ENCODE measurements around the gene CHRNA5. TPM values are rescaled to one million over a fixed set of nuclear protein-coding genes. Genes with fewer than 3 reads are reported as not detected.
"Not testable (repeated sequence)": the region's sequence is repeated elsewhere in the genome, so short reads cannot be mapped to it uniquely, and the experiment has no call there.

The CHRNA5 gene
- total RNA-seq (2014; rRNA removed; shearing (Covaris generic)): 11.7 and 12.0 TPM in 2 replicates

- DNase-seq (ENCODE audit: low read depth): peak; percentile 89
Measured at GRCh38 chr15:78565097-78565950, at the start of gene CHRNA5. CHRNA5 (plus strand) TSS chr15:78565520; CDS start chr15:78565720, 200 bp downstream.

GRCh38 chr15:78520035-78520434 is 45.3 kb upstream of the CHRNA5 start:
- DNase-seq (ENCODE audit: low read depth): not testable (repeated sequence)

- DNase-seq (ENCODE audit: low read depth): no peak
Measured at GRCh38 chr15:78524230-78524629, 41.1 kb upstream of the CHRNA5 start.

GRCh38 chr15:78527325-78527724 is 38.0 kb upstream of the CHRNA5 start:
- DNase-seq (ENCODE audit: low read depth): no peak

DNA sequence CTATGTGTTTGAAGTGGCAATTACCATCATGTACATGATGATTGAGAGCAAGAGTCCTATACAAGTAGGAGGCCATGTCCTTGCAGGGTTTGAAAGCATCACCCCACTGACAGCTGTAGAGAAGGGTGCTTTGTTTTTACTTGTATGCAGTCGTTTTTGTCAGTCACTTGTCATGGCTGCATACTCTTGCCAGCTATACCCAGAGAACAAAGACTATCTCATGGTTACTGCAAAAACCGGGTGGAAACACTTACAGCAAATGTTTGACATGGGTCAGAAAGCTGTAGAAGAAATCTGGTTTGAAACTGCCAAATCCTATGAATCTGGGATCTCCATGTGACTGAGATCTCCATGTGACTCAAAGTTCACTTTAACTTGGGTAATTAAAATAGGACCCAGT is 32.0 kb upstream of the CHRNA5 start:
- DNase-seq (ENCODE audit: low read depth): no peak

- peak; percentile 34 for DNase-seq (ENCODE audit: low read depth)
Measured at GRCh38 chr15:78536134-78536533, 29.2 kb upstream of the CHRNA5 start.

- DNase-seq (ENCODE audit: low read depth): no peak
Measured at GRCh38 chr15:78537266-78537905, 27.9 kb upstream of the CHRNA5 start.

DNA sequence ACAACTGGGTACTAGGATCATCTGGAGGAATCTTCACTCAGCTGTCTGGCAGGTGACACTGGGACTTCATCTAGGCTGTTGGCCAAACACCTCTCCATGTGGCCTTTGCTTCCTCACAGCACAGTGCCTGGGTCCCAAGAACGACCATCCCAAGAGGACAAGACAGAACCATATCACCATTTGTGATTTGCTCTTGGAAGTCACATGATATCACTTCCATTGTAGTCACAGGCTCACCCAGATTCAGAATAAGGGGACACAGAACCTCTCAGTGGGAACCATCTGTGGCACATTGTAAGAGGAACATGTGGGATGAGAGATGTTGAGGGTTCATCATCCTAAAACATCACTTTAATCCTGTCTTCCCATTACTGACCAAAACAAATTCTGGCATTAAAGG is 27.0 kb upstream of the CHRNA5 start:
- no peak for DNase-seq (ENCODE audit: low read depth)

- DNase-seq (ENCODE audit: low read depth): not testable (repeated sequence)
Measured at GRCh38 chr15:78539464-78540140, 25.7 kb upstream of the CHRNA5 start.

- DNase-seq (ENCODE audit: low read depth): peak; percentile 81
Measured at GRCh38 chr15:78540141-78540870, 25.0 kb upstream of the CHRNA5 start, which contains the start of gene PSMA4. PSMA4 (plus strand) TSS chr15:78540444; CDS start chr15:78541928, 1,484 bp downstream.

GRCh38 chr15:78540871-78541743 is 24.2 kb upstream of the CHRNA5 start:
- DNase-seq (ENCODE audit: low read depth): peak; percentile 6

DNA sequence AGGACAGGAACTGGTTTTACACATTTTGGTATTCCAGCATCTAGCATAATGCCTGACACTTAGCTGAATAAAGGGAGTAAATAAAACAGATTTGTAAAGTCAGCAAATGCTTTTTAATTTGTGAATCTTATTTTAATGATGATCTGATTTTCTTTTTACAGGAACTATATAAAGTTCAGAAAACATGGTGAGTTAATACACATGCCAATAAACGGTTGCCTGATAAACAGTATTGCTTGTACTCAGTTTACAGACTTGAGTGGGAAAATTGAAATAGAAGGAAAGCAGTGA is 23.6 kb upstream of the CHRNA5 start:
- no peak for DNase-seq (ENCODE audit: low read depth)

- no peak for DNase-seq (ENCODE audit: low read depth)
Measured at GRCh38 chr15:78542647-78543046, 22.7 kb upstream of the CHRNA5 start.

DNA sequence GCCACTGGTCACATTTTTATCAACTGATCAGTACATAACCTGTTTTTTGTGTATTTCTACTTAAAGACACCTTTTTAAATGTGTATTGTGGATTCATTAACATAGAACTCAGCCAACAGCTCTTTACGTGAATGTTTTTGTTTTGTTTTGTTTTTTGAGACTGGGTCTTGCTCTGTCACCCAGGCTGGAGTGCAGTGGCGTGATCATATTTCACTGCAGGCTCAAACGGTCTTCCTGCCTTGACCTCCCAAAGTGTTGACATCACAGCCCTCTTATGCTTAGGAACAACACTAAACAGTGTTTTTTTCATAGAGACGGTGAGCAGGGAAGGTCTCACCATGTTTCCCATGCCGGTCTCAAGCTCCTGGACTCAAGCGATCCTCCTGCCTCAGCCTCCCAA is 15.1 kb upstream of the CHRNA5 start:
- DNase-seq (ENCODE audit: low read depth): no peak

DNA sequence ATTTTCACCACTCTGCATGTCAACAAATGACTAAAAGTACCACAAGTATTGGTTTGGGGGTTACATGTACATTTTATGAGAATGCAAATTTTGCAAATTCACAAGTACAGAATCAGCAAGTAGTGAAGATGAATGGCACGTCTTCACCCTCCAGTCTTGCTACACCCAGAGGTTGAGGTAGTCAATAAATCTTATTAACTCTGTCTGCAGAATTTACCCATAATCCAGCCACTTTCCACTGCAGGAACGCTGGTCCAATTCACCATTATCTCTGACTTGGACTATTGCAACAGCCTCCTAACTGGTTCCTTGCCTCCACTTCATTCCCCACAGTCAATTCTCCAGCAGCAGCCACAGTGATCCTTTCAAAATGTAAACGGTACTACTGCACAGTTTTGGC is 14.5 kb upstream of the CHRNA5 start:
- no peak for DNase-seq (ENCODE audit: low read depth)

DNA sequence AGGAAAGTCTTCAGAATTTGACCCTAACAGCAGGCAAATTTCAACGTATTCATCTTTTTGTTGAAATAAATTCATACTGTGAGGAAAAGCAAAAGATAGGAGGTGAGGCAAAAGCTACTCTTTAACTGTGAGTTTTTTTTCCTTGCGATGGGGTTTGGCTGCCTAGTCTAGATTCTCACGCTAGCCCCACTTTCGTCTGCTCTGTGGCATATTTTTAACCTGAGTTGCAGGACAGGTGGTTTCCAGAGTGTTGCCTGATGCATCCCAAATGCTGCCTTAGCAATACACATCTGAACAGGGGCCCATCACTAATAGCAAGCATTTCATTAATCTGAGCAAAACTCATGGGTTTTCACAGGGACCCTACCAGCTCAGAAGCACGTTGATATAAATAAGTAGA is 13.4 kb upstream of the CHRNA5 start:
- DNase-seq (ENCODE audit: low read depth): no peak

GRCh38 chr15:78552597-78552996 is 12.7 kb upstream of the CHRNA5 start:
- no peak for DNase-seq (ENCODE audit: low read depth)

GRCh38 chr15:78560201-78560600 is 5.1 kb upstream of the CHRNA5 start:
- DNase-seq (ENCODE audit: low read depth): not testable (repeated sequence)

GRCh38 chr15:78561490-78561889 is 3.8 kb upstream of the CHRNA5 start:
- DNase-seq (ENCODE audit: low read depth): no peak

DNA sequence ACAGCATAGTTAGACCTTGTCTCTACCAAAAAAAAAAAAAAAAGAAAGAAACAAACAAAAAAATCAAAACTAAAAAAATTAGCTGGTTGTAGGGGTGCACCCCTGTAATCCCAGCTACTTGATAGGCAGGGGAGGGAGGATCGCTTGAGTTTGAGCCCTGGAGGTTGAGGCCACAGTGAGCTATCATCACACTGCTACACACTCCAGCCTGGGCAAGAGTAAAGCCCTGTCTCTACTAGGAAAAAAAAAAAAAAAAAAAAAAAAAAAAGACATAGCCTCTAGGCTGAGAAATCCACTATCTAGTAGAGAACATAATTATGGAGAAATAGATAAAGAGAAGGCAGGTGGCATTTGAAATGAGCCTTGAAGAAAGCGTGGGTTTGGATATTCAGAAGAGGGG is 2.2 kb upstream of the CHRNA5 start:
- DNase-seq (ENCODE audit: low read depth): no peak

DNA sequence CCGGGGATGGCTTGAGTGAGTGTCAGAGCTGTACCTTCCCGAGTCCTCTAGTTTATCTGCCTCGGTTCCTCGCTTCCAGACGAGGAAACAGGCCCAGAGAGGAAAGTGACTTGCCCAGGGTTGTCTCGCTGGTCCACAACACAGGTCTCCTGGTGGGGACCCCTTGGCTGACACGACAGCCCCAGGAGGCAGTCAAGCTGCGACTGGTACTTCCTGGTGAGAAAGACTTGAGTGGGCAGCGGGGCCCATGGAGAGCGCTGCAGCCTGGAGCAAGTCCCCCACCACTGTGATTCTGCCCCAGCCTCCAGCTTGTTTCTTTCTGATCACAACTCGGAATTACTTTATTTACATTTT is 600 bp upstream of the CHRNA5 start:
- no peak for DNase-seq (ENCODE audit: low read depth)
